GM23338 (cell line): Measurements from ENCODE around the gene GMEB2. TPM values are rescaled to one million over a fixed set of nuclear protein-coding genes. Genes with fewer than 3 reads are reported as not detected.

Source experiments
- ATAC-seq: fragments of 200-7000 bp; cut with Tn5 transposase; 3 replicates; pipeline ENCODE4 v1.9.1; 2020
- DNase-seq: peaks from one replicate; pipeline ENCODE4 v3.0.0-alpha.2; 2015; ENCODE audit warnings: low spot score
- H2AFZ ChIP-seq: fragments of 200-600 bp; sonication (generic); 2 replicates; pipeline ENCODE4 v1.8.0; 2016; ENCODE audit warnings: antibody characterized with exemption, mild to moderate bottlenecking, moderate library complexity
- H3F3A ChIP-seq: fragments of 200-600 bp; sonication (generic); replicated peaks from 2 replicates; pipeline ENCODE4 v1.8.0; 2017; ENCODE audit warnings: antibody characterized with exemption, mixed run types, low read depth
- H3K27ac ChIP-seq: fragments of 200-600 bp; sonication (generic); 2 replicates; pipeline ENCODE4 v1.6.1; 2016; ENCODE audit warnings: low read depth
- H3K27me3 ChIP-seq: fragments of 200-600 bp; sonication (generic); 2 replicates; pipeline ENCODE4 v1.8.0; 2016; ENCODE audit warnings: mild to moderate bottlenecking, mixed run types, moderate library complexity; ENCODE audit not compliant: insufficient read depth
- H3K36me3 ChIP-seq: fragments of 200-600 bp; sonication (generic); 2 replicates; pipeline ENCODE4 v1.8.0; 2016; ENCODE audit warnings: mild to moderate bottlenecking; ENCODE audit not compliant: insufficient read depth
- H3K4me1 ChIP-seq: fragments of 200-600 bp; sonication (generic); 2 replicates; pipeline ENCODE4 v1.8.0; 2016; ENCODE audit warnings: mild to moderate bottlenecking, moderate library complexity; ENCODE audit not compliant: insufficient read depth
- H3K4me2 ChIP-seq: fragments of 200-600 bp; sonication (generic); 2 replicates; pipeline ENCODE4 v1.7.1; 2017; ENCODE audit warnings: mixed run types
- H3K4me3 ChIP-seq: fragments of 200-600 bp; sonication (generic); 2 replicates; pipeline ENCODE4 v1.6.1; 2016; ENCODE audit warnings: mixed run types
- H3K79me2 ChIP-seq: fragments of 200-600 bp; sonication (generic); replicated peaks from 2 replicates; pipeline ENCODE4 v1.8.0; 2017; ENCODE audit warnings: mild to moderate bottlenecking; ENCODE audit not compliant: insufficient read depth
- H3K9me2 ChIP-seq: fragments of 200-600 bp; sonication (generic); 2 replicates; pipeline ENCODE4 v1.8.0; 2017; ENCODE audit not compliant: insufficient read depth
- H4K20me1 ChIP-seq: fragments of 200-600 bp; sonication (generic); replicated peaks from 2 replicates; pipeline ENCODE4 v1.8.0; 2017; ENCODE audit warnings: mild to moderate bottlenecking; ENCODE audit not compliant: insufficient read depth
- H3K27ac Mint-ChIP-seq: 2 replicates; pipeline ENCODE4 v1.8.0; 2020; ENCODE audit warnings: inconsistent platforms, mild to moderate bottlenecking, moderate library complexity, mixed read lengths
- H3K27me3 Mint-ChIP-seq: 3 replicates; pipeline ENCODE4 v1.8.0; 2022; ENCODE audit warnings: low read depth, mild to moderate bottlenecking, moderate library complexity, mixed read lengths, inconsistent platforms; ENCODE audit not compliant: insufficient read depth, poor library complexity
- H3K36me3 Mint-ChIP-seq: 3 replicates; pipeline ENCODE4 v1.8.0; 2021; ENCODE audit warnings: low read depth, mild to moderate bottlenecking, inconsistent platforms, moderate library complexity, mixed read lengths
- H3K4me1 Mint-ChIP-seq: 3 replicates; pipeline ENCODE4 v1.8.0; 2020; ENCODE audit warnings: mild to moderate bottlenecking, inconsistent platforms, mixed read lengths
- H3K4me3 Mint-ChIP-seq: 3 replicates; pipeline ENCODE4 v1.8.0; 2021; ENCODE audit warnings: moderate library complexity, mild to moderate bottlenecking, inconsistent platforms, mixed read lengths
- H3K9me3 Mint-ChIP-seq: 3 replicates; pipeline ENCODE4 v1.8.0; 2020; ENCODE audit warnings: moderate library complexity, mild to moderate bottlenecking, inconsistent platforms, mixed read lengths
- CREB1 ChIP-seq: fragments of 250-450 bp; sonication (Bioruptor Pico); IDR thresholded peaks from 2 replicates; pipeline ENCODE4 v1.5.0; 2020; ENCODE audit warnings: low read depth, mild to moderate bottlenecking, moderate library complexity
- EZH2 ChIP-seq: fragments of 200-600 bp; sonication (generic); IDR thresholded peaks from one replicate; pipeline ENCODE4 v1.8.0; 2017; ENCODE audit warnings: antibody characterized with exemption, mild to moderate bottlenecking, low read depth; ENCODE audit not compliant: unreplicated experiment
- EZH2phosphoT487 ChIP-seq: fragments of 200-600 bp; sonication (generic); IDR thresholded peaks from one replicate; pipeline ENCODE4 v1.8.1; 2018; ENCODE audit warnings: antibody characterized with exemption; ENCODE audit not compliant: unreplicated experiment
- JUNB ChIP-seq: IDR thresholded peaks from one replicate; pipeline ENCODE4 v1.6.1; 2016; ENCODE audit warnings: antibody characterized with exemption; ENCODE audit not compliant: unreplicated experiment
- NANOG ChIP-seq: IDR thresholded peaks from 2 replicates; pipeline ENCODE4 v1.6.1; 2016; ENCODE audit warnings: antibody characterized with exemption, borderline replicate concordance
- POLR2AphosphoS5 ChIP-seq: IDR thresholded peaks from 2 replicates; pipeline ENCODE4 v1.6.1; 2016; ENCODE audit warnings: antibody characterized with exemption, low read depth
- STAT1 ChIP-seq: IDR thresholded peaks from one replicate; pipeline ENCODE4 v1.6.1; 2016; ENCODE audit warnings: antibody characterized with exemption; ENCODE audit not compliant: unreplicated experiment
- ZNF114 ChIP-seq: fragments of 250-450 bp; sonication (Bioruptor Pico); IDR thresholded peaks from 2 replicates; pipeline ENCODE4 v1.5.0; 2020; ENCODE audit warnings: mild to moderate bottlenecking, moderate library complexity
- ZNF462 ChIP-seq: fragments of 250-450 bp; sonication (Bioruptor Pico); IDR thresholded peaks from 2 replicates; pipeline ENCODE4 v1.5.0; 2020; ENCODE audit warnings: mild to moderate bottlenecking, moderate library complexity
- polyA plus RNA-seq: library from polyadenylated mRNA; unstranded; fragments of >200 nt; fragmentation: Nextera tagmentation; extraction: Ambion mirVana; gene quantifications from 2 replicates; pipeline ENCODE4 v1.2.1, GENCODE V29; 2016
- total RNA-seq: library from RNA; depleted of rRNA; stranded (reverse); fragments of >200 nt; shearing (Covaris generic); gene quantifications from 2 replicates; pipeline ENCODE4 v1.2.3, GENCODE V29; 2014
- TF ChIP-seq, protein P1 (sequence below): IDR thresholded peaks from 2 replicates; pipeline ENCODE4 v1.6.1; 2016; ENCODE audit warnings: antibody characterized with exemption

The GMEB2 gene
- total and polyA plus RNA-seq, 2 experiments from 2014 or later, result 4.4 to 20.6 TPM

GRCh38 chr20:63543131-63543530, 83.8 kb downstream of the GMEB2 start:
- Mint-ChIP-seq H3K27me3 (peaks cover 9% of the 10 kb centered on the region), H3K36me3 (peaks cover 4% of the 10 kb centered on the region; the same call in 1 of the 3 replicates), H3K4me3 (no peak overlapping the region), H3K4me1 (peaks cover 6% of the 10 kb centered on the region; the same call in 1 of the 3 replicates), H3K9me3 (no peaks in the 10 kb centered on the region; the same call in 2 of the 3 replicates), H3K27ac (no peak overlapping the region)
- no peak overlapping the region for H2AFZ ChIP-seq
- 0 out of 2 replicates have a peak, but pooled peaks cover 4% of the 10 kb centered on the region for H3K4me1 ChIP-seq
- no peak overlapping the region for H3K27ac ChIP-seq
- no peaks in the 10 kb centered on the region for H3F3A ChIP-seq
- no peak for TF ChIP-seq POLR2AphosphoS5
- H3K4me3 ChIP-seq, result no peak overlapping the region
- no peaks in the 10 kb centered on the region for H3K79me2 ChIP-seq
- no peaks in the 10 kb centered on the region for H3K9me2 ChIP-seq
- ATAC-seq, result no peak
- H3K36me3 ChIP-seq, result no peaks in the 10 kb centered on the region
- H4K20me1 ChIP-seq, result no peaks in the 10 kb centered on the region
- H3K27me3 ChIP-seq, result no peaks in the 10 kb centered on the region
- DNase-seq, result no peak
- H3K4me2 ChIP-seq, result no peak overlapping the region

- H3K9me3 Mint-ChIP-seq, result no peaks in the 10 kb centered on the region; the same call in 2 of the 3 replicates
- no peaks in the 10 kb centered on the region for H3K36me3 ChIP-seq
- H3K27me3 ChIP-seq, result no peaks in the 10 kb centered on the region
- H3K4me2 ChIP-seq, result no peak overlapping the region
- H3K27me3 Mint-ChIP-seq, result peaks cover 9% of the 10 kb centered on the region
- no peak overlapping the region for H3K27ac Mint-ChIP-seq
- no peak overlapping the region for H2AFZ ChIP-seq
- no peaks in the 10 kb centered on the region for H3K79me2 ChIP-seq
- no peak for ATAC-seq
- no peak overlapping the region for H3K27ac ChIP-seq
- TF ChIP-seq JUNB, result no peak
- peaks cover 6% of the 10 kb centered on the region; the same call in 1 of the 3 replicates for H3K4me1 Mint-ChIP-seq
- H3F3A ChIP-seq, result no peaks in the 10 kb centered on the region
- no peak overlapping the region for H3K4me3 Mint-ChIP-seq
- H3K4me1 ChIP-seq, result no peaks in the 10 kb centered on the region
- H3K9me2 ChIP-seq, result no peaks in the 10 kb centered on the region
- peaks cover 4% of the 10 kb centered on the region; the same call in 1 of the 3 replicates for H3K36me3 Mint-ChIP-seq
- no peaks in the 10 kb centered on the region for H4K20me1 ChIP-seq
- H3K4me3 ChIP-seq, result no peak overlapping the region
- DNase-seq, result no peak
Measured at GRCh38 chr20:63542696-63543095, 84.2 kb downstream of the GMEB2 start.

GRCh38 chr20:63542031-63542559, 84.8 kb downstream of the GMEB2 start:
- Histone ChIP-seq H3K4me1 (no peaks in the 10 kb centered on the region), H3K27me3 (no peaks in the 10 kb centered on the region), H3K79me2 (no peaks in the 10 kb centered on the region), H3F3A (no peaks in the 10 kb centered on the region), H2AFZ (no peak overlapping the region), H3K27ac (no peak overlapping the region), H3K9me2 (no peaks in the 10 kb centered on the region), H3K4me2 (no peak overlapping the region), H3K4me3 (no peak overlapping the region), H4K20me1 (no peaks in the 10 kb centered on the region), H3K36me3 (no peaks in the 10 kb centered on the region)
- Mint-ChIP-seq H3K4me1 (peaks cover 6% of the 10 kb centered on the region; the same call in 1 of the 3 replicates), H3K9me3 (no peaks in the 10 kb centered on the region; the same call in 2 of the 3 replicates), H3K4me3 (no peak overlapping the region), H3K27ac (no peak overlapping the region), H3K27me3 (peaks cover 9% of the 10 kb centered on the region), H3K36me3 (peaks cover 4% of the 10 kb centered on the region; the same call in 1 of the 3 replicates)
- no peak for DNase-seq
- ATAC-seq, result no peak
- TF ChIP-seq CREB1 (CRISPR knock-in tag), result no peak
- TF ChIP-seq STAT1, result no peak
- TF ChIP-seq, protein P1, sequence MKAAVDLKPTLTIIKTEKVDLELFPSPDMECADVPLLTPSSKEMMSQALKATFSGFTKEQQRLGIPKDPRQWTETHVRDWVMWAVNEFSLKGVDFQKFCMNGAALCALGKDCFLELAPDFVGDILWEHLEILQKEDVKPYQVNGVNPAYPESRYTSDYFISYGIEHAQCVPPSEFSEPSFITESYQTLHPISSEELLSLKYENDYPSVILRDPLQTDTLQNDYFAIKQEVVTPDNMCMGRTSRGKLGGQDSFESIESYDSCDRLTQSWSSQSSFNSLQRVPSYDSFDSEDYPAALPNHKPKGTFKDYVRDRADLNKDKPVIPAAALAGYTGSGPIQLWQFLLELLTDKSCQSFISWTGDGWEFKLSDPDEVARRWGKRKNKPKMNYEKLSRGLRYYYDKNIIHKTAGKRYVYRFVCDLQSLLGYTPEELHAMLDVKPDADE, result no peak
- no peak for TF ChIP-seq EZH2
- TF ChIP-seq JUNB, result no peak
- TF ChIP-seq EZH2phosphoT487, result no peak
- TF ChIP-seq ZNF114 (CRISPR knock-in tag), result no peak
- TF ChIP-seq NANOG, result no peak
- TF ChIP-seq POLR2AphosphoS5, result no peak
- no peak for TF ChIP-seq ZNF462 (CRISPR knock-in tag)
